Measurements from ENCODE around the gene NEURL1B.

The NEURL1B gene

DNA sequence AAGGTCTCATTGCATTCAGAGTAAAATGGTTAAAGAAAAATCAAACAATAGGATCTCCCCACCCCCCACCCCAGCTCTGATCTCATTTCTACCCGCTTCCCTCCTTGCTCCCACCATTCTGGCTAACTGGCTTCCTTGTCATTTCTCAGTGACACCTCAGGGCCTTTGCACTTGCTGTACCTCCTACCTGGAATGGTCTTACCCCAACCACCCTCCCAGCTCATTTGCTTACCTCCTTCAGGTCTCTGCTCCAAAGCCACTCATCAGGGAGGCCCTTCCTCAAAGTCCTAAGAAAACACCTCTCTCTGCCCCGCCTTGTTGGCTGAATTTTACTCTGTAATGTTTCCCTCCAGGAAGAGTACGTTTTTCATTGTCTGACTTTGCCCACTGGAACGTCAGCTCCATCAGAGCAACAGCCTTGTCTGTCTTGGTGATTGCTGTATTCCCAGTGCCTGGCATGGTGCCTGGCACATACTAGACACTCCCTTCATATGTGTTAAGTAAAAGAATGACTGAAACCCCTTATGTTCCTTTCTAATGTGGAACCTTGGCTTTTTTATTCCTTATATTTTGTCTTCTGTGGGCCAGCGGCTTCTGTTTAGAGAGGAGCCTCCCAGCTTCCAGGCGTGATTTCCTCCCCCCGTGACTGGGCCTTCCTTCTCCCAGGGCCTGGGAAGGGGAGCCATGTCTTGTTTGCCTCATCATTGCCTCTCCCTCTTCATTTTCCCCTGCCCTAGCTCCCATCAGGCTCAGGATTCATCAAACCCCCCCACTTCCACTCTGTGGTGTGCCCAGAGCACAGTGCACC is 26.9 kb downstream of the NEURL1B start:
- peaks cover 11% of the 10 kb centered on the region for H3K4me1 ChIP-seq
- no peaks in the 10 kb centered on the region for H3K9me3 ChIP-seq (ENCODE audit: control insufficient read depth, low read length)
- no peaks in the 10 kb centered on the region for H3K79me2 ChIP-seq
- no peak overlapping the region for H3K9ac ChIP-seq
- no peak overlapping the region for H3K4me2 ChIP-seq (ENCODE audit: low read length)
- no peak overlapping the region for H3K27ac ChIP-seq
- no peaks in the 10 kb centered on the region for H3K36me3 ChIP-seq (ENCODE audit: control insufficient read depth, insufficient read depth, low read length)
- no peaks in the 10 kb centered on the region for H3K27me3 ChIP-seq (ENCODE audit: control insufficient read depth, insufficient read depth, low read length)
- no peak overlapping the region for H2AFZ ChIP-seq
- H3K4me3 ChIP-seq (ENCODE audit: low read depth, low read length) = no peak overlapping the region
- TF ChIP-seq, protein P1, sequence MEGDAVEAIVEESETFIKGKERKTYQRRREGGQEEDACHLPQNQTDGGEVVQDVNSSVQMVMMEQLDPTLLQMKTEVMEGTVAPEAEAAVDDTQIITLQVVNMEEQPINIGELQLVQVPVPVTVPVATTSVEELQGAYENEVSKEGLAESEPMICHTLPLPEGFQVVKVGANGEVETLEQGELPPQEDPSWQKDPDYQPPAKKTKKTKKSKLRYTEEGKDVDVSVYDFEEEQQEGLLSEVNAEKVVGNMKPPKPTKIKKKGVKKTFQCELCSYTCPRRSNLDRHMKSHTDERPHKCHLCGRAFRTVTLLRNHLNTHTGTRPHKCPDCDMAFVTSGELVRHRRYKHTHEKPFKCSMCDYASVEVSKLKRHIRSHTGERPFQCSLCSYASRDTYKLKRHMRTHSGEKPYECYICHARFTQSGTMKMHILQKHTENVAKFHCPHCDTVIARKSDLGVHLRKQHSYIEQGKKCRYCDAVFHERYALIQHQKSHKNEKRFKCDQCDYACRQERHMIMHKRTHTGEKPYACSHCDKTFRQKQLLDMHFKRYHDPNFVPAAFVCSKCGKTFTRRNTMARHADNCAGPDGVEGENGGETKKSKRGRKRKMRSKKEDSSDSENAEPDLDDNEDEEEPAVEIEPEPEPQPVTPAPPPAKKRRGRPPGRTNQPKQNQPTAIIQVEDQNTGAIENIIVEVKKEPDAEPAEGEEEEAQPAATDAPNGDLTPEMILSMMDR (IDR thresholded peaks at IDR 0.05) = no peak

DNA sequence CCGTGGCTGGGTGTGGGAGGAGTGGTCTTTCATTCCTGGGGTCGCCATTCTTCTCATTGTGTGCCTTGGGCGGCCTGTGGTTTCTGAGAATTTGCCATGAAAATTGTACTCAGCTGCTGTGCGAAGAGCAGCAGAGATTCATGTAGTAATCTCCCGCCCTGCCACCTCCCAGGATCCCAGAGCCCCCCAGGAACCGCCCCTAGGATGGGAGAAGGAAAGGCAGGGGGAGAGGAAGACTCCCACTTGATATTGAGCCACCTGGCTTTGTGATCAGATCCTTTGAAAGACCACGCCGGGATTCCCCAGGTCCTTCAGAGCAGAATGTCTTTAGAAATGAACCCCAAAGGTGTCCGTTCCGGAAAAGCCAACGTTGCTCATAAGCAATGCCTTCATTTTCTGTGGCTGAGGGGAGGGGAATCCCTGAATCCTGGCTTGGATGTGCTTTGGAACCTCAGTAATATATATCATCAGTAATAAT is 27.6 kb downstream of the NEURL1B start:
- H3K4me2 ChIP-seq (ENCODE audit: low read length) = no peak overlapping the region
- H2AFZ ChIP-seq = no peak overlapping the region
- H3K9ac ChIP-seq = no peak overlapping the region
- H3K4me1 ChIP-seq = peaks cover 11% of the 10 kb centered on the region
- H3K9me3 ChIP-seq (ENCODE audit: control insufficient read depth, low read length) = no peaks in the 10 kb centered on the region
- H3K36me3 ChIP-seq (ENCODE audit: control insufficient read depth, insufficient read depth, low read length) = no peaks in the 10 kb centered on the region
- no peak overlapping the region for H3K4me3 ChIP-seq (ENCODE audit: low read depth, low read length)
- no peak overlapping the region for H3K27ac ChIP-seq
- TF ChIP-seq, protein P1 (IDR thresholded peaks at IDR 0.05) = no peak
- H3K27me3 ChIP-seq (ENCODE audit: control insufficient read depth, insufficient read depth, low read length) = no peaks in the 10 kb centered on the region
- H3K79me2 ChIP-seq = no peaks in the 10 kb centered on the region

DNA sequence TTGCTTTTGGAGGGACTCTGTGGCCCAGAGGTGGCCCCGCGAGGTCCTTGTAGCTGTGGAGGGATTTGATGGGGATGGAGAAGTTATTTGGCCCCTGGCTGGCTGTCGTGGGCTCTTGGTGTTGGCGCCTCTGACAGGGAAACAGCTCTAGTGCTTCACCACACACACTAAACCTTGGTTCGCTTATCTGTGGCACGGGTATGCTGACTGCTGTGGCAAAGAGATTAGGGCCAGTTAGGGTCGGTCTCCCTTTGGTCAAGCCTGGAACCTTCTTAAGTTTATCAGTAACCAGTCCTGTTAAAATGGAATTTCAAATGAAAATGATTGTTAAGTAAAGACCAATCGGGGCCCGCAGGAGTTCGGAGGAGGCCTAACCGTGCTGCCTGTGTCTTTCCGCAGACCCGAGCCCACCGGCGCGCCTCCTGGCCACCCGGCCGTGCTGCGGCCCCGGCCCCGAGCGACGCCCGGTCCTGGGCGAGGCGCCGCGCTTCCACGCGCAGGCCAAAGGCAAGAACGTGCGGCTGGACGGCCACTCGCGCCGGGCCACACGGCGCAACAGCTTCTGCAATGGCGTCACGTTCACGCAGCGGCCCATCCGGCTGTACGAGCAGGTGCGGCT is 28.4 kb downstream of the NEURL1B start:
- Histone ChIP-seq H3K9me3 (ENCODE audit: control insufficient read depth, low read length) (no peaks in the 10 kb centered on the region), H3K36me3 (ENCODE audit: control insufficient read depth, insufficient read depth, low read length) (no peaks in the 10 kb centered on the region), H3K27ac (no peak overlapping the region), H2AFZ (no peak overlapping the region), H3K4me3 (ENCODE audit: low read depth, low read length) (no peak overlapping the region), H3K27me3 (ENCODE audit: control insufficient read depth, insufficient read depth, low read length) (no peaks in the 10 kb centered on the region), H3K4me1 (peaks cover 6% of the 10 kb centered on the region), H3K79me2 (no peaks in the 10 kb centered on the region), H3K4me2 (ENCODE audit: low read length) (no peak overlapping the region), H3K9ac (no peak overlapping the region)
- TF ChIP-seq, protein P1 (IDR thresholded peaks at IDR 0.05) = no peak

DNA sequence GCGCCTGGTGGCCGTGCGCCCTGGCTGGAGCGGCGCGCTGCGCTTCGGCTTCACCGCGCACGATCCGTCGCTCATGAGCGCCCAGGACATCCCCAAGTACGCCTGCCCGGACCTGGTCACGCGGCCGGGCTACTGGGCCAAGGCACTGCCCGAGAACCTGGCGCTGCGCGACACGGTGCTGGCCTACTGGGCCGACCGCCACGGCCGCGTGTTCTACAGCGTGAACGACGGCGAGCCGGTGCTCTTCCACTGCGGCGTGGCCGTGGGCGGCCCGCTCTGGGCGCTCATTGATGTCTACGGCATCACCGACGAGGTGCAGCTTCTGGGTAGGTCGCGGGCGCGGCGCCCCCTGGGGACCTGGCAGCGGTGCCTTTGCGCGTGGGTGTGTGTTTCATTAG is 28.9 kb downstream of the NEURL1B start:
- Histone ChIP-seq H2AFZ (no peak overlapping the region), H3K27ac (no peak overlapping the region), H3K9ac (no peak overlapping the region), H3K9me3 (ENCODE audit: control insufficient read depth, low read length) (no peaks in the 10 kb centered on the region), H3K36me3 (ENCODE audit: control insufficient read depth, insufficient read depth, low read length) (no peaks in the 10 kb centered on the region), H3K27me3 (ENCODE audit: control insufficient read depth, insufficient read depth, low read length) (no peaks in the 10 kb centered on the region), H3K4me3 (ENCODE audit: low read depth, low read length) (no peak overlapping the region), H3K79me2 (no peaks in the 10 kb centered on the region), H3K4me1 (peaks cover under 1% of the 10 kb centered on the region), H3K4me2 (ENCODE audit: low read length) (no peak overlapping the region)
- TF ChIP-seq, protein P1 (IDR thresholded peaks at IDR 0.05) = no peak
